ENCODE results near the gene FSTL3. TPM values are rescaled to one million over a fixed set of nuclear protein-coding genes. Genes with fewer than 3 reads are reported as not detected.

The FSTL3 gene
- total and polyA plus RNA-seq, 7 donors: 4.3 to 30.3 (median 6.3) TPM

DNA sequence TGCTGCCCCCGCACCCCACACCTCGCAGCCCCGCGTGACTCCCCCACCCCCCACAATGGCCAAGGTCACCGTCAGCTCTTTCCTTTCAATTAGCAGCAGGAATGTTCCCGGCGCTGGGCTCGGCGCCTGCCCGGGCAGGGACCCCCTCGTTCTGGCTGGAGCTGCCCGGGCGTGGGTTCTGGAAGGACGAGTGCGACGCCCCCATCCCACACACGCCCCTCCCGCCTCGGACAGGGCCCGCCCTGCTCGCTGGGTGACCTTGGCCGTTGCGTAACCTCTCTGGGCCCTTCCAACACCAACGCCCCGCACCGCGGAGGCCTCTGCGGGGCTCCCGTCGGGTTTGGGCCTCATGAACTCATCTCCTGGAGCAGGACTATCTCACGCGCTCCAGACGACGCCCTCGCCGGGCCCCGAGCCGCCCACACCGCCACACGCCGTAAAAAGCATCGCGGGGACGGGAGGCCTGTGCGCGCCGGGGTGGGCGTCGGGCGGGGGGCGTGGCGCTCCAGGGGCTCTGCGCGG is 42.9 kb downstream of the FSTL3 start:
- ATAC-seq (peak; percentile 32 to 71 (median 55)), DNase-seq (peak; percentile 85 to 88)
- H3K4me3 ChIP-seq: peak overlapping the region; percentile 1
- TF ChIP-seq, protein P1, sequence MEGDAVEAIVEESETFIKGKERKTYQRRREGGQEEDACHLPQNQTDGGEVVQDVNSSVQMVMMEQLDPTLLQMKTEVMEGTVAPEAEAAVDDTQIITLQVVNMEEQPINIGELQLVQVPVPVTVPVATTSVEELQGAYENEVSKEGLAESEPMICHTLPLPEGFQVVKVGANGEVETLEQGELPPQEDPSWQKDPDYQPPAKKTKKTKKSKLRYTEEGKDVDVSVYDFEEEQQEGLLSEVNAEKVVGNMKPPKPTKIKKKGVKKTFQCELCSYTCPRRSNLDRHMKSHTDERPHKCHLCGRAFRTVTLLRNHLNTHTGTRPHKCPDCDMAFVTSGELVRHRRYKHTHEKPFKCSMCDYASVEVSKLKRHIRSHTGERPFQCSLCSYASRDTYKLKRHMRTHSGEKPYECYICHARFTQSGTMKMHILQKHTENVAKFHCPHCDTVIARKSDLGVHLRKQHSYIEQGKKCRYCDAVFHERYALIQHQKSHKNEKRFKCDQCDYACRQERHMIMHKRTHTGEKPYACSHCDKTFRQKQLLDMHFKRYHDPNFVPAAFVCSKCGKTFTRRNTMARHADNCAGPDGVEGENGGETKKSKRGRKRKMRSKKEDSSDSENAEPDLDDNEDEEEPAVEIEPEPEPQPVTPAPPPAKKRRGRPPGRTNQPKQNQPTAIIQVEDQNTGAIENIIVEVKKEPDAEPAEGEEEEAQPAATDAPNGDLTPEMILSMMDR (IDR thresholded peaks at IDR 0.05): no peak
- no peaks in the 10 kb centered on the region for H3K9me3 ChIP-seq
- no peaks in the 10 kb centered on the region for H3K4me1 ChIP-seq
- WGBS, 3 donors: 31 to 37% (median 32%) methylated on average over 47 to 54 of the region's 54 CpGs
- peaks cover 0 to 42% (median 7%) of the 10 kb centered on the region in 3 donors for H3K27me3 ChIP-seq (ENCODE audit: insufficient read depth in 3 of 3, low read length in 2 of 3)
- intact Hi-C loops (cut with DNase I): no loop called here
- H3K36me3 ChIP-seq (ENCODE audit: insufficient read depth in 1 of 2, low read depth in 1 of 2): no peaks in the 10 kb centered on the region
- peak overlapping the region; percentile 41 for H3K27ac ChIP-seq

DNA sequence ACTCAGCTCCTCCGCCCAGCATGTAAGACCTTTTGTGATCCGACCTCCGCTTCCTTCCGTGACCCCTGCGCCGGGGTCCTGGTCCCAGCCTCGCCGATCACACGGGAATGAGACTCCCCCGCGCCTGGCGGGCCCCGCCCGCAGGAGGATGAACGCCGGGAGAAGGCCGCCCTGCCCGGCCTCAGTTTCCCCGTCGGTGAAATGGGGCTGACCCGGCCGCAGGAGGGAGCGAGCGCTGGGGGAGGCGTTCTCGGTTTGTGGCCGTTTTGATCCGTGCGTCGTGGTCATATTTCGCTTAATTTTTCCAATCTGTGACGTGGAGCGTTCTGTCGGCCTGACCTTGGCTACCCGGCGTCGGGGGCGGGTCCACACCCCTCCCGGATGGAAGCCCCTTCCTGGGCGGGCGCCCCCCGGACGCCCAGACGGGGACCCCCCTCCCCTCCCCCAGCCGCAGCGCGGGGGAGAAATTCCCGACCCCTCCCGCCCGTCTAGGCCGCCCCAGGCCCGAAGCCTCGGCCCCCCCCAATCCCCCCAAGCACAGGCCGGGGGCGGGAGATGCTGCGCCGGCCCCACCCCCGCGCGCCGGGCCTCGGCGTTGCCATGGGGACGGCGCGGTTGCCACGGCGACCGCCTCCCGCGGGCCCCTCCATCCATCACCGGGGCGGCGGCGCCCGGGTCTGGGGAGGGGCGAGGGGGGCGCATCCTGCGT is 43.6 kb downstream of the FSTL3 start:
- Histone ChIP-seq H3K9me3 (no peaks in the 10 kb centered on the region), H3K27ac (peak overlapping the region; percentile 41), H3K36me3 (ENCODE audit: insufficient read depth in 1 of 2, low read depth in 1 of 2) (no peaks in the 10 kb centered on the region), H3K4me3 (peak overlapping the region; percentile 1), H3K27me3 (ENCODE audit: insufficient read depth in 3 of 3, low read length in 2 of 3) (peaks cover 0 to 41% (median 7%) of the 10 kb centered on the region in 3 donors), H3K4me1 (no peaks in the 10 kb centered on the region)
- peak in 1 of 2 donors; percentile 54 for DNase-seq
- intact Hi-C loops (cut with DNase I): no loop called here
- TF ChIP-seq, protein P1 (IDR thresholded peaks at IDR 0.05): no peak
- ATAC-seq: peak in 1 of 4 donors; percentile 33
- WGBS, 3 donors: 20 to 25% (median 21%) methylated on average over 50 to 79 of the region's 79 CpGs

DNA sequence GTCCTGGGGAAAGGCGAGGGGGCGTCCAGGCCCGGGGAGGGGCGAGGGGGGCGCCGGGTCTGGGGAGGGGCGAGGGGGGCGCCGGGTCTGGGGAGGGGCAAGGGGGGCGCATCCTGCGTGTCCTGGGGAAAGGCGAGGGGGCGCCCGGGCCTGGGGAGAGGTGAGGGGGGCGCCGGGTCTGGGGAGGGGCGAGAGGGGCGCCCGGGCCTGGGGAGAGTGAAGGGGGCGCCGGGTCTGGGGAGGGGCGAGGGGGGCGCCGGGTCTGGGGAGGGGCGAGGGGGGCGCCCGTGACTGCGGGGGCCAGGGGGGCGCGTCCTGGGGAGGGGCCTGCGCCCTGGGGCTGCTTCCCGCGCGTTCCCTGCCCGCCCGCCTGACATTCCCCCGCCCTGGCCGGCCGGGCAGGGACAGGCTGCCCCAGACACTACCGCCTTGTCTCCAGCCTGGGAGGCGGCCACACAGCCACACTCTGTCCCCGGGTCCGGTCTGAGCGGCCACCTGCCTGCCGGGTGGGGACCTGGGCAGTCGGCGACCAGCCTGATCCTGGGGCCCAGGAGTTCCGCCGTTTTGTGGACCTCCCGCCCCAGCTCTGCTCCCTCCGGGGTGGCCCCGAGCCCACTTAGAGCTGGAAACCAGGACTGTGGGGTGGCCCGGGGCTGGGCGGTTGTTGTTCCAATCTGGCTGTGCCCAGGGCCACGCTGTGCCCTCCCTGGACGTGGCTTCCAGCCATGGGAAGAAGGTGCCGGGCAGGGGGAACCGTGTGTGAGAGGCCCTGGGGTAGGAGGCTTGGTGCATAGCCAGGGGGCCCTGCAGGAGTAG is 44.4 kb downstream of the FSTL3 start:
- TF ChIP-seq, protein P1 (IDR thresholded peaks at IDR 0.05): no peak
- no peaks in the 10 kb centered on the region for H3K4me1 ChIP-seq
- H3K27me3 ChIP-seq (ENCODE audit: insufficient read depth in 3 of 3, low read length in 2 of 3): peaks cover 0 to 36% (median 7%) of the 10 kb centered on the region in 3 donors
- H3K36me3 ChIP-seq (ENCODE audit: insufficient read depth in 1 of 2, low read depth in 1 of 2): no peaks in the 10 kb centered on the region
- DNase-seq: no peak
- WGBS, 3 donors: 21 to 28% (median 23%) methylated on average over 29 to 56 of the region's 58 CpGs
- no peaks in the 10 kb centered on the region for H3K9me3 ChIP-seq
- intact Hi-C loops (cut with DNase I): no loop called here
- no peak overlapping the region for H3K4me3 ChIP-seq
- ATAC-seq: no peak
- peak overlapping the region; percentile 3 for H3K27ac ChIP-seq

DNA sequence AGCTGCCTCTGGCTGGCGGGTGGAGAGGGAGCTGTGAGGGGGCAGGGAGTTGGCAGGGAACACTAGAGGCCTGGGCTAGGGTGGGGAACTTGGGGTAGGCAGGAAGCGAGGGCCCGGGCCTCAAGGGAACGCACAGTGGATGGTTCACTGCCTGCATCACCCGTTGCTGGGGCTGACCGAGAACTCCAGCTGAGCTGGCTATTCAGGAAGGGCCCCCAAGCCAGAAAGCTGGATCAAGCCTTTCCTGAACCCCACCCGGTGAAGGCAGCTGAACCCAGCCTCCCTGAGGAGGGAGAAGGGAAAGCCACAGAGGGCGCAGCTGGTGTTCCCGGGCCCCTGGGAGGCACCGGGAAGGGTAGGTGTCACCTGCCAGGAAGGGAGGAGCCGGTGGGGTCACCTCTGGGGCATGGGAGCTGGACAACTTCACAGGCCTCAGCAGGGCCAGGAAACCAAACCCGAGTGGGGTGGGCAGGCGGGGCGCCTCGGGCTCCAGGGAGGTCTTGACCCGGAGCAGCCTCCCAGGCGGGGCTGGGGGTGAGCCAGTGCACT is 46.4 kb downstream of the FSTL3 start:
- intact Hi-C loops (cut with DNase I): no loop called here
- peak in 2 of 4 donors; percentile 21 to 35 for ATAC-seq
- TF ChIP-seq, protein P1 (IDR thresholded peaks at IDR 0.05): no peak
- H3K9me3 ChIP-seq: no peaks in the 10 kb centered on the region
- no peak overlapping the region for H3K4me3 ChIP-seq
- DNase-seq: peak; percentile 61 to 70
- peak overlapping the region; percentile 46 for H3K27ac ChIP-seq
- H3K4me1 ChIP-seq: no peaks in the 10 kb centered on the region
- H3K27me3 ChIP-seq (ENCODE audit: insufficient read depth in 3 of 3, low read length in 2 of 3): peaks cover 0 to 34% (median 7%) of the 10 kb centered on the region in 3 donors
- H3K36me3 ChIP-seq (ENCODE audit: insufficient read depth in 1 of 2, low read depth in 1 of 2): no peaks in the 10 kb centered on the region
- 42 to 48% (median 46%) methylated on average over 17 of the region's 17 CpGs for WGBS, 3 donors

Data from psoas muscle (tissue), 8 donors.